HG03095 (cell line): ENCODE data around the gene LAMA2.

Experiments
- ATAC-seq: cut with Tn5 transposase; IDR thresholded peaks from one replicate; pipeline ENCODE4 v1.9.1; 2021; ENCODE audit warnings: moderate library complexity; ENCODE audit not compliant: unreplicated experiment

Gene LAMA2

DNA sequence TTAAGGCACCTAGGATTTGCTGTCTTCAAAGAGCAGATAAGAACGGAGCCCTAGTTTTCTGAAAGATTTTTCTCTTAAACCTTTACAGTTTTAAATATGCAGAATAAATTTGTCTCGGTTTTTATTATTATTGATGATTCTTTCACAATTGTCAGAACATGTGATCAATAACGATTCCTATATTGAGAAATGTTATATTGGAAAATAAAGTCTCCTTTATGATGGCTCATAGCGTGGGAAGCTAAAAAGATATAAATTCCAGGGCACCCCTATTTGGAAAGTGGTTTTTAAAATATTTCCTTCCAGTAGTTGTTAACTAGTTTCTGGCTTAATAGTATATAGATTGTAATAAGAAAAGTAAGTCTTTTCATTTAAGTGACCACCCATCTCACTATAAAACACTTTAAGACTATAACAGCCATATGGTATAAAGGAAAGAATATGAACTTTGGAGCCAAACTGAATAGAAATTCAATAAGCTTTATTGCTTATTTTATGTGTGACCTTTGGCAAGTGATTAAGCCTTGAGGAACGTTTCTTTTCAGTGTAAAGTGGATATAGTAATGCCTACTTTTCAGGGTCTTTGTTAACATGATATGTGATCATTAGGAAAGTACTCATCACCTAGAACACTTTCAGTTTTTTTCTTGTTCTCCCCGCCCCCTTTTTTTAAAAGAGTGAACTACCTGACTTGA is 369.6 kb downstream of the LAMA2 start:
- no peak for ATAC-seq

DNA sequence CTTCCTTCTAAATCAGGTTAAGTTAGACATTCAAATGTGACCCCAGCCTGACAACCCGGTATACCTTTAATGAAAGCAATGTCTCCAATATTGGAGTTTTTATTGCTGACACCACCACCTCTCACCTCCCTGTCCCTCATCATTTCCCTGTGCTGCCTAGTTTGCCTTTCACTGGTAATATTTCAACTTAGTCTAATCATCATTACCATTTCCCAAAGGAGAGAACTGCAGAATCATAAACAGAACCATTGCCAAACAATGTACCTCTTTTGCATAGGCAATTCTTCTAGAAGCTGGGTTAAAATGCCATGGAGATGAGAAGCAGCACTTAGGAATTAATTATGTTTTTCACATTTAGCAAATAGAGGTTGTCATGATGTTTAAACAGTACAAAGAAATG is 370.3 kb downstream of the LAMA2 start:
- no peak for ATAC-seq

DNA sequence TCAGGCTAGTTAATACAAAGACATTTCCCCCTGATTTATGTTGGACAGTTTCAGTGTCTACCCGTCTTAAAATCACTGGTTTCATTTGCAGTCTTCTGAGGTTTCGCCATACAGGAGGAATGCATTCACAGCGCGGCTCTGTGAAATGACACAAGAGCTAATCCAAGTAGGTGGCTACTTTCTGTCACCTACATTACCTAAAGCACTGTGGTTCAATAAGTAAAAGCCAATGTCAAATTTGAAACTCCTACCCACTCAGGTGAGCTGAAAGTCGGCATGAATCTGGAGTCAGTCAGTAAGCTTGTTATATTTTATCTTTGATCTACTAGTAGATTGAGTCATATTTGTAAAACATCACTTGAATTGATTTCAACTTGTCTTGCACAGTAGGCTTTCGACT is 370.8 kb downstream of the LAMA2 start:
- ATAC-seq, result no peak

DNA sequence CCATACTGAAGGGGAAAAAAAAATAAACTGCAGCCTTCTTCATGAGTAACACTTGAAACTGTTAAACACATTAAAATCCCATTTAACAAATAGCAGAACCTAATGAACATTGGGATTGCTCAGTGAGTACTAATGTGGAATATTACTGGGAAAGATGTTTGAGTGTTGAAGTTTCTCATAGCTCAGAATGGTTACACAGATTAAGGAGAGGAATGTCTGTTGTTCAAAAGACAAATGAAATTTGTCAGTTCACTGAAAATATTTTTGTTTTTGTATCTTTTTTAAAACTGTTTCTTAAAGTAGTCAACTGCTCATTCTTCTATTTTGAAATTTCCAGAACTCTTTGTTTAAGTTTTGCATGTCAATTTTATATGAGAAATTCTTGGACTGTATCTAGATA is 374.3 kb downstream of the LAMA2 start:
- no peak for ATAC-seq

DNA sequence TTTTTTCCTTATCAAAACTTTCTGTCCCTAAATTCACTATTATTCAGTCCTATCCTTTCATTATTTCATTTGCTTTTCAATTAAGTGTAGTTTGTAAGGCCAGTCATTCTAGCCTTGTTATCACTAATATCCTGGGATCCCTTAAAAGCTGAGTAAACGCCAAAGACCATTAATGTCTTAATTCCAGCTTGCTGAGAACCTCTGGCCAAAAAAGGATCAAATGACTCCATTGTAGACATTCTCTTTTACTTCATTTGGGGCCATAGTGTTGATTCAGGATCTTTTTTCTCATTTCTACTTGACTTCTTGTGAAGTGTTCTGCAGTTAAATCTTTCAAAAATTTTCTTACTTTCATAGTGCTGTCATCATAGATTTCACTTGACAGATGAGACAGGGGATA is 379.7 kb downstream of the LAMA2 start:
- ATAC-seq, result no peak

DNA sequence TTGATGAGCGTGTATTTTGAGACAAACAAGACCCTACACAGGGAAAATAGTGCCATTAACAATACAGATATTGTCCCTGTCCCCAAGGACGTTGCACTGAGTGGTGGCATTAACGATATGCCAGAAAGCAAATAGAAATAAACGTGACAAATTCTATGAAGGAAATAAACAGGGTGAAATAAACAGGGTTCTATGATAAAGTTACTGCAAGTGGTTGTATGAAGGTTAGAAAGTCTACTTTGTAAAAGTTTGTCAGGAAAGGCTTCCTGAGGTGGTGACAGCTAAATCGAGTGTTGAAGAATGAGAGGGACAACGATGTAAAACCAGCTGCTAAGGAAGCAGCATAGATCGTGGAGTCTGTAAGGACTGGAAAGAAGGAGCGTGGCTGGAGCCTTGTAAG is 380.2 kb downstream of the LAMA2 start:
- ATAC-seq, result no peak

DNA sequence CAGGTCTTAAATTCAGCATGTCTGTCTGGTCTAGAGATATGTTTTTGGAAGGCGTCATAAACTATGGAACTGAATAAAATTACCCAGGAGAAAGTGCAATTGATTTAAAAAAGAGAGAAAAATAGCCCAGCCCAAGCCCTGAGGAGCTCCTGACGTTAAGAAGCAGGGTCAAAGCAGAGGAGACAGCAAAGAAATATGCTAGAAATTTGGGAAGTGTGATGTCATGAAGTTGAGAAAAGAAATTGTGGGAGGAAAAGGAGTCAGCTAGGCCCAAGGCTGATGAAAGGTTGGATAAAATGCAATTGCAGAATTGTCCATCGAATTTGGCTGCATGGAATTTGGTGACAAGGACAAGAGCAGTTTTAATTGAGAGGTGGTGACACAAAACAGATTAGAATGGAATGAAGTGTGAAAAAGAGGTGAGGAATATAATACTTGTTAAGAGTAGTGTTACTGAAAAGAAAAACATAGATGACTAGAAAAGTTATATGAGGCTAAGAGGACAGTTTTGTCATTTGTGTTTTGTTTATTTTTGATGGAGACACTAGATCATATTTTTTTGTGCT is 381.6 kb downstream of the LAMA2 start:
- no peak for ATAC-seq

DNA sequence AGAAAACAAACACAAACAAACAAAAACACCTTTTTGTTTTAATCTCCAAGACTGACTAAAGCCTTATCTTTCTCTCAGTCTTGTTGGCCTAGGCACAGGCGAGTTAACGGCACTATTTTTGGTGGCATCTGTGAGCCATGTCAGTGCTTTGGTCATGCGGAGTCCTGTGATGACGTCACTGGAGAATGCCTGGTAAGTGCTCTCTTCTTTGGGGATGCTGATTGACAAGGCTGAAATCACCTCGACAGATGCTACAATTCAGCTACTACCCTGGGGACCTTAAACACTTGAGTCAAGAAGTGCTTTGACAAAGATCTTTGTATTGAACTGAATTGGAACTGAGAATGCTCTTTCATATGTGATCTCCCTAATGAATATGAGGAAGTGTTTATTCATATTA is 384.1 kb downstream of the LAMA2 start:
- ATAC-seq, result no peak

DNA sequence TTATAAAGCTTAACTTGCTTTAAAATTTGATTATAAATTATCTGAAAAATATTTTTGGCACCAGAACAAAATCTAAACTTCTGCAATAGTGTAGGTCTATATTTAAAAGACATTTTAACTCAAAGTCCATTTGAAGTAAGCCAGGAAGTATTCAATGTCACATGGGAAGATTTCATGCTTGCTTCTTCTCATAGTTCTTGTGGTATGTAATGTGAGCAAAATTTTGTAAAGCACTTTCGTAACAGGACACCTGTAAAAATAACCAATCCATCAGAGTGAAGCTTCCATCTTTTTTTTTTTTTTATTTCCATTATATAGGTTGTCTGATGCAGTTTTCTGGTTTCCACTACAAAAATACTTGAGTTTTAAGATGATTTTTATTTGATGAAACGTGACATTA is 386.1 kb downstream of the LAMA2 start:
- no peak for ATAC-seq

DNA sequence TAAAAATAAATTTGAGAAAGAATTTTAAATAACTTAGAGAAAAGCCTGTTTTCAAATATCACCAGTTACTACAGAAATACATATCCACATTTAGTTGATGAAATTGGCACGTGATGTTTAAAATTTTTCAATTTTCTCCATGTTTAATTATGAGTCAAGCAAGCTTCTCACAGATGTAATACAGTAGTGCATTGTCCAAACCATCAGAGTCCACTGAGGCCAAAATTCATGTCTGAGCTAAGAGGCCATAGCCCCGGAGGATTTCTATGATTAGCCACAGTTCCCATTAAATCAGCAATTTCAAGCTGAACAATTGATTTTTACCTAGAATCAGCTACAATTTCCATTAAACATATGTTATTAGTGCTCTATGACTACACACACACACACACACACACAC is 387.0 kb downstream of the LAMA2 start:
- ATAC-seq, result no peak

DNA sequence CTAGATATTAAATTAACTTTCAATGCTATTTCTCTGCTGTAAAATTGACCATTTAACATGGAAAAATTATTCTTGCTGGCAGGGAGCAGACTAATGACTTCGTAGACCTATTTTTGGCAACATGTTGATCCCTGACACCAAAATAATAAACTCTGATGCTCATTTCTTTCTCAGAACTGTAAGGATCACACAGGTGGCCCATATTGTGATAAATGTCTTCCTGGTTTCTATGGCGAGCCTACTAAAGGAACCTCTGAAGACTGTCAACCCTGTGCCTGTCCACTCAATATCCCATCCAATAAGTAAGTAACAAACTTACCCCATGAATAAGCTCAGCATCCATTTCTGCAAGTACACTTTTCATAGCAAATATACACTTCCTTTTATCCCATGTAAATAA is 387.5 kb downstream of the LAMA2 start:
- no peak for ATAC-seq

DNA sequence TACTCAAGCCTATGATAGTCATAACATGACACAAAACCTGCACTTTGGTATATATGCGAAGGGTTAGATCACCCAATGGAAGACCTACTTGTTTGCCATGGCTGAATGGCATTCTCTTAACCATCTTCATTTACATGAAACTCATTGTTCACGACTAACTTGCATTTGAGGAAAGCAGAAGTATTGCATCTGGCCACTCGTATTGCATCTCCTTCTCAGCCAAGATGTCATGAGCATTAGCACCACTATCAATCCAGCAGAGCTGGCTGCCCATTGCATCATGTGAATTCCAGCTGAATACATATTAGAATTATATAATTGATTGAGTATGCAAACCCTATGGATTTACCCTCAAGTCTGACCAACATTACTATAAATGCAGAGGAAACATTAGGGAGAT is 390.2 kb downstream of the LAMA2 start:
- no peak for ATAC-seq

DNA sequence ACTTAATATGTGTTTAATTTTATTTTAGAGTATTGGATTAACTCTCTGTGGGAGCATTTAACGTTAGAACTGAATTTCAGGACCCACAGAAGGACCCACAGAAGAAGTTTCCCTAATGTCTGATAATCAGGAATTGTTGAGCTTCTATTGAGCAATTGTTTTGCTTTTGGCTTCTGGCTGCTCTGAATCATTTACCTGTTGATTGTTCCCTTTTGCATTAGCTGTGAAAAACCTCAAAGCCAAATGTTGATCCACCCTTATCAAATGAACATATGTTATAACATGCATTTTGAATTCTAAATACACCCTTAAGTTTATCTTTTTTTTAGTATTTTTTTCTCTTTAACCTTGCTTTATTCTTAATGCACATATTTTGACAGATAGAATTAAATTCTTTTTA is 393.5 kb downstream of the LAMA2 start:
- ATAC-seq, result no peak

DNA sequence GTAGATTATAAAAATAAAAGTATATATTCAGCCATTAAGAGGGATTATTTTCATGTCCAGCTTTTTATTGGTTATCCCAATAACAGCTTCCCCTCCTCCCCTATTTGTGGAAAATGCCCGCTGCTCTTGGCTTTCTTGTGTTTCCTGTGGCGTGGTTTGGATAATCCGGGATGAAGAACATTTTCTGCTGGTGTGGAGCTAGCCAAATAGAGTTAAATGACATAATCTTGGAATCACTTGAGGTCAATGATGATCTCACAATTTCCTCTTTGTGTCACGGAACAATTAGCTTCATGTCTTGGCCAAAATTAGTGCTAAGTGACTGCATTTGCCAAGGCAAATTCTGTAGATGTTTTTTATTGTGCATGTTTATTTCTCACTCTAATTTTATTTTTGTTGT is 394.0 kb downstream of the LAMA2 start:
- no peak for ATAC-seq

DNA sequence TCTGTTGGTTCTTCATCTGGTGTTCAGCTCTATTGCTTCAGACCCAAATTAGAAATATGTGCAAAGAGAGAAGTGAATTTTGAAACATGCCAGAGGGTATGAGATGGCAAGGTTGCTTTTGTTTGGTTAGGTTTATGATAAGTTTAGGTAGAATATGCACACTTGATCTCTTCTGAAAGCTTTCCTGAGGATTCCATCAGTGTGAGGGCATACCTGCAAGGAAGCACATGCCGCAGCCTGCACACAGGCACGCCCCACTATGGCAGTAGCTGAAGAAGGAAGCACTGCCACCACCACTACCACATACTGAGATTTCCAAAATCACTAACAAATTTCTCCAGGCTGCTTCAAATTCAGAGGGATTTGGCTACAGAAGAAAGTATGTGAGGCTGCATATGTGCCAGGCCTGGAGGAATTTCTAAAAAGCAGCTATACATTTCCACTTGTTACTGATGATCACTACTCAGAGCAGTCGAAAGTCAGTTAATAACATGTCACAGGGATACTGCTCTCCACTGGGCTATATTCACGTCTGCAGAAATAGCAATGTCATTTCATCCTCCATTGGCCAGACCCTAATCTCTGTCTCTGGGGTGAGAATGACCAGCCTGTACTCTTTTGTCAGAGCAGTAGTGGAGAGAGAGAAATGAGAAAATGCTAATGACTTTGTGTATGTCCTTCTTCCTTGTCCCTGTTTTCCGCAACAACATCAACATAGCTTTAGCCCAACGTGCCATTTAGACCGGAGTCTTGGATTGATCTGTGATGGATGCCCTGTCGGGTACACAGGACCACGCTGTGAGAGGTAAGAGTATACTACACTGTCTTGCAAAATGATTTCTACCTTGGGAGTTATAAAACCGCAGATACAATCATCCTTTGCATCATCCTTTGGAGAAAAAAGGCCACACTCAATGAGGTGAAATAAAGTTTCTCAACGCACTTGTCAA is 396.7 kb downstream of the LAMA2 start:
- no peak for ATAC-seq

DNA sequence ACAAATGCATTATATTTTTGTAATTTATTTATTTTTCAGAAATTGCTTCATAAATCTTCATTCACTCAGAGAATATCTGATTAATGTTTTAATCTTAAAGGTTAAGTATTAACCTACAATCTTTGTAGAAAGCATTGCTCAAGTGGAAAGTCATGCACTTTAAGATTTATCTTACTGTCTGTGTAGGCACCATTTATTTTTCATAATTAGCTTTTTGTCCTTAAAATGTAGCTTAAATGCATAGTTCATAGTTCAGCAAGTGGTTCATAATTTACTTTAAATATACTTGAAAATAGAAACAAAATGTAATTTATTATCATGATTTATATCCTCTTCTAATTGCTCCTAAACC is 397.3 kb downstream of the LAMA2 start:
- ATAC-seq, result no peak

DNA sequence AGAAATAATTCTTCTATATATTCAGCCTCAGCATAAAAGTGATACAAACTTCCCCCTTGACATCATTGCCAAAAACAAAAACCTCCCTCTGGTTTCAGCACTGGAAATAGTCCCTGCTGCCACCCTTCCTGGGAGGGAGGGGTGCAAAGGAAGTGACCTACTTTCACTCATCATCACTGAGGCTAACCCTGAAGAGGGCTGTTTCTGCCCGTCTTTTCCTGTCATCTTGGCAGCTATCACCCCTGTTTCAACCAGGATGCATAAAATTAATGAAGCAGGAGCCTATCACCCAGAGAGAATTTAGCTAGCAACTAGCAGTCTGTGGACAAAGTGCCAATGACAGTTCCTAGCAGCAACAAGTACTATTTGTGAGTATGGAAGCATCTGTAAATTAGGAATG is 397.8 kb downstream of the LAMA2 start:
- no peak for ATAC-seq

DNA sequence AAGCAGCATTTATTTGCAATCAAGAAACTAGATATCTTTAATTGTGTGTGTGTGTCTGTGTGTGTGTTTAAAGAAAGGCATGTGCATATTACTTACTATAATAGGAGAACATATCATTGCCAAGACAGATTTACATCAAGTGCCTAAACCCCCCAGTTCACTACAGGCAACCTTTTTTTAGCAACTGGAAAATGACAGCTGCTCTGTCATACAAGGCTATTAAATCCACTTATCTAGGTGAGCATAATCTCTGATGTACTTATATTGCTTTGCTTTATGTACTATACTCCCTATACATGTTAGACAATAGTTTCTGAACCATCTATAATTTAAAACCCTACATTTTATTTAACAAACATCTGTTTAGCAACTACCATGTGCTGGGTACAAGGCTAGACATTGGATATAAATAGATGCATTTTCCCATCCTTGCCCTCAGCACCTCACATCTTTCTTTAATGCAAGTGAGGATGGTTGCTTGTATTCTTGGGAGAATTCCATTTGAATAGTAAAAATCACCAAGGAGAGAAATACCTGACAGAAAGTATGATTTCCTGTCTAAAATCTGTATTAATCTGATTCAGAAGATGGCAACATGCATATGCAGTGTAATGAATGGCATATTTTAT is 398.3 kb downstream of the LAMA2 start:
- ATAC-seq, result no peak

DNA sequence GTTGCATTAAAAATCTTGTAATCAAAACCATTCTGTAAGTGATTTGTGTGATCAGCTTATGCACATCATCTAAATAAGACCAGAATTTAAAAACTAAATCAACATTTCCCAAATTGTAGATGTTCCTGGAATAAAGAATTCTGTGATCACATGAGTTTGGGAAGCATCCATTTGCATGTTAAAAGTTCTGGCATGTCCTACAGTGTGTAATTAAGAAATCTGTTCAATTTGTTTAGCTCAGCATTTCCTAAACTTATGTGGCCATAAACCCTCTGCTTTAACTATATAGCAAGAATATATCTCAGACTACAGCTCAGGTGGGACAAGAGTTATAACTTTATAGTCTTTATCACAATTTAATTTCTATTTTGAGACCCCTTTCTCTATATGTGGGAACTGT is 399.1 kb downstream of the LAMA2 start:
- ATAC-seq, result no peak

DNA sequence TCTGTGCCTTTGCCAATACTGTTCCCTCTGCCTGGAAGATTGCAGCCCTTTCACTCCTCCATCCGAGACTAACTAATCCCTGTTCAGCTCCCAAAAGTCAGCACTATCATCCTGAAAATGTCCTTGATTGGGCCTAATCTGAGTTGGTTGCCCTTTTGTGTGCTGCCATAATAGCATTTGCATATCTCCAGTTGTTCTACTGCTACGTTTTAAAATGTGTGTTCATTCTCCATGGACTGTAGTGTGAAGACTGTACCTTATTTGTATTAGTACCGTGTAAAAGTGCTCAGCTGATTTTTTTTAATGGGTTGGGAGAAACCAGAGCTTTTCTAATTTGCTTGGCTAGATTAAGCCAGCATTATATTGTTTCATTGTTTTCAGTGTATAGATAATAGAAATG is 401.3 kb downstream of the LAMA2 start:
- no peak for ATAC-seq

DNA sequence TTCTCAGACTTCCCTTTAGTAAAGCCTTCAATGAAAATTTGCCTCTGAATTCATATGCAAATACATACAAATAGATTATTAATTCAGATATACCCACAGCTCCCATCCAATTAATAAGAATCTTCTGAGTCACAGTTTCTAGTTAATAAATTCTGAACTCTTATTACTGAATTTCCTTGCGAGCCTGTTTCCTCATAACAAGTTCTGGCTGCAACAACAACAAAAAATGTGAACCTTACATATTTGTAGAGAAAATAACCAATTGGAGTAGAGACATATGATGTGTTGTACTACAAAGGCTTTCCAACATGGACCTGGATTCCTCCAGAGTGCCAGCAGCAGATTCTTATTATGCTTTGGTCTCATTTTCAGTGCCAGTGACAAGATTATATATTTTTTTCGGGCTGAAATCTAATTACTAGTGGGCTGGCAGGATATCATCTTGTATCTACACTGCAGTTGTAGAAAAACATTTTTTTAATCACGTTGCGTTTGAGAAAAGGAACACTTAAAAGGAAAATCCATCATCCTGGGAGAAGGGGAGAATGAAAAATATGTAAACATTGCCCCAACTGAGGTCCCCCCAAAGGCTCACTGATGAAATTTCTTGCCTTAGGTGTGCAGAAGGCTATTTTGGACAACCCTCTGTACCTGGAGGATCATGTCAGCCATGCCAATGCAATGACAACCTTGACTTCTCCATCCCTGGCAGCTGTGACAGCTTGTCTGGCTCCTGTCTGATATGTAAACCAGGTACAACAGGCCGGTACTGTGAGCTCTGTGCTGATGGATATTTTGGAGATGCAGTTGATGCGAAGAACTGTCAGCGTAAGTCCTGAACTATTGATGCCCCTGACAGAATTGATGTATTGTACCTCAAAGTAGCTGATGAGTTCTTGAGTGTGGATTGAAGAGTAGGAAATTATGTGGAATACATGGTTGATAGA is 404.6 kb downstream of the LAMA2 start:
- no peak for ATAC-seq
